Uterus (tissue), 2 donors: ENCODE data around the gene CYB561.

Source experiments
- POLR2A ChIP-seq, 2 donors: fragments of 450-650 bp; IDR thresholded peaks; one replicate each; pipeline ENCODE4 v1.6.1; 2016; ENCODE audit warnings: antibody characterized with exemption in 2 of 2, mild to moderate bottlenecking in 1 of 2, moderate library complexity in 1 of 2
- TF ChIP-seq, protein P1 (sequence below), 4 experiments: fragments of 200-600 bp in 2 of 4; fragments of 450-650 bp in 2 of 4; sonication (generic) in 2 of 4; IDR thresholded peaks; one replicate each; pipeline ENCODE4 v1.5.1; 2016 to 2019; ENCODE audit warnings: antibody characterized with exemption in 4 of 4, mild to moderate bottlenecking in 2 of 4, moderate library complexity in 1 of 4

DNA sequence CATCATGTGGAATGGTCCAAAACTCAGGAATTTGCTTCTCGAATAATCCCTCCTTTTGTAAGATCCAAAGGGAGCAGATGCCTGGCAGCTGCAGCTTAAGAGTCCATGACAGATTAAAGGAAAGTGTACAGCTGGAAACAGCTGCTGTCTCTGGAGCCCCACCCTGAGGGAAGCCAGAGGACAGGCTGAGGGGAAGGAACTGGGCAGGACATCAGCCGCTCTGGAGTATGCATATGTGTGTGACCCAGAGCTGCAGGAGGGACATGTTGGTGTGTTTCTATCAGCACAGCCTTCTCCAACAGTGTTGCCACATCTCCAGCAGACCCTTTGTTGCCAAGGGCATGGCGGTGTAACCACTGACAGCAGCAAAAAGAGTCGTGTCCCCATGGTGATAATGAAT, 46.2 kb downstream of the CYB561 start:
- TF ChIP-seq, protein P1, sequence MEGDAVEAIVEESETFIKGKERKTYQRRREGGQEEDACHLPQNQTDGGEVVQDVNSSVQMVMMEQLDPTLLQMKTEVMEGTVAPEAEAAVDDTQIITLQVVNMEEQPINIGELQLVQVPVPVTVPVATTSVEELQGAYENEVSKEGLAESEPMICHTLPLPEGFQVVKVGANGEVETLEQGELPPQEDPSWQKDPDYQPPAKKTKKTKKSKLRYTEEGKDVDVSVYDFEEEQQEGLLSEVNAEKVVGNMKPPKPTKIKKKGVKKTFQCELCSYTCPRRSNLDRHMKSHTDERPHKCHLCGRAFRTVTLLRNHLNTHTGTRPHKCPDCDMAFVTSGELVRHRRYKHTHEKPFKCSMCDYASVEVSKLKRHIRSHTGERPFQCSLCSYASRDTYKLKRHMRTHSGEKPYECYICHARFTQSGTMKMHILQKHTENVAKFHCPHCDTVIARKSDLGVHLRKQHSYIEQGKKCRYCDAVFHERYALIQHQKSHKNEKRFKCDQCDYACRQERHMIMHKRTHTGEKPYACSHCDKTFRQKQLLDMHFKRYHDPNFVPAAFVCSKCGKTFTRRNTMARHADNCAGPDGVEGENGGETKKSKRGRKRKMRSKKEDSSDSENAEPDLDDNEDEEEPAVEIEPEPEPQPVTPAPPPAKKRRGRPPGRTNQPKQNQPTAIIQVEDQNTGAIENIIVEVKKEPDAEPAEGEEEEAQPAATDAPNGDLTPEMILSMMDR (IDR thresholded peaks at IDR 0.05) = no peak
- no peak for TF ChIP-seq POLR2A (IDR thresholded peaks at IDR 0.05)
